Endometrium (tissue), 2 donors: Measurements from ENCODE around the gene SLC1A3.
A peak's percentile ranks its signal among the peaks of the same experiment; 100 is the strongest.
"Not testable (repeated sequence)": the region's sequence is repeated elsewhere in the genome, so short reads cannot be mapped to it uniquely, and the experiment has no call there.

Experiments used
- FAIRE-seq: peaks from 2 replicates; lab custom pipeline; 2012; peaks lifted over from hg19 to GRCh38; lab: Jason Lieb, UNC
- donor health status: control.
- donor health status: control.

Gene SLC1A3

GRCh38 chr5:36606428-36607113 lies at the start of gene SLC1A3:
Gene SLC1A3, plus strand, starts transcription at chr5:36606606. Its CDS starts 1,818 bp downstream, at chr5:36608424.
- FAIRE-seq: no peak

- no peak for FAIRE-seq
Observed at GRCh38 chr5:36558641-36559040, 47.8 kb upstream of the SLC1A3 start.

DNA sequence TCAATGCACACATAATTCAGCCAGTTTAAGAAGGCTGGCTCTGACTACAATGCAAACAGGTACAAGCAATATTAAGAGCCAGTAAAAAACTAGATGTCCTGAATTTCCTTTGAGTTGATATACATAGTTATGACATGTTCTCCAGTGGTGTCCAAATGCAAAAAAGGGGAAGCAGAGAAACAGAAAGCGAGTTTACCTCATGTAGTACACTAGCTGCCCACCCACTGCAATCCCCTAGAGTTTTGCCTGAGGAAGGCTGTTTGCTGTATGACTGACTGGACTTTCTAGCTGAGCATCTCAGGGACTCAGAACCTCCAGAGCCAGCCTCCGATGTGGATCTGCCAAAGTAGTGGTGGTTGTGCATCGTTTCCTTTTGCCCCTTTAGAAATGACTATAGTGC lies 44.8 kb upstream of the SLC1A3 start:
- FAIRE-seq: no peak

DNA sequence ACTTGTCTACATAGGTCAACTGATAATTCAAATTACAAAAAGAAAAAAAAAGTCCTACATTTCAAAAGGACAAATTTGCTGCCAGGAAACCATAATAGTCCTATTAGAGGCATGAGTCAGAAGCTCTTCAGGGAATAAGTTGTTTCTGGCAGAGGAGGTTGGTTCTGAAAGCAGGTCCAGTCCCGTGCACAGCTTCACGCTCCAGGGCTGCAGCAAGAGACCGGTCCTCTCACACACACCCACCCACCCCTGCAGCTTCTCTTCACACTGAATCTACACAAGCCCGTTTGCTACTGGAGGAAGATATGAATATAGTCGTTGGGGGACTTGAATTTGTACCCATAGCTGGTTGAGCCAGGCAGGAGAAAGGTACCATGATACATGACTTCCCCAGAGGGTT lies 36.9 kb upstream of the SLC1A3 start:
- no peak for FAIRE-seq

DNA sequence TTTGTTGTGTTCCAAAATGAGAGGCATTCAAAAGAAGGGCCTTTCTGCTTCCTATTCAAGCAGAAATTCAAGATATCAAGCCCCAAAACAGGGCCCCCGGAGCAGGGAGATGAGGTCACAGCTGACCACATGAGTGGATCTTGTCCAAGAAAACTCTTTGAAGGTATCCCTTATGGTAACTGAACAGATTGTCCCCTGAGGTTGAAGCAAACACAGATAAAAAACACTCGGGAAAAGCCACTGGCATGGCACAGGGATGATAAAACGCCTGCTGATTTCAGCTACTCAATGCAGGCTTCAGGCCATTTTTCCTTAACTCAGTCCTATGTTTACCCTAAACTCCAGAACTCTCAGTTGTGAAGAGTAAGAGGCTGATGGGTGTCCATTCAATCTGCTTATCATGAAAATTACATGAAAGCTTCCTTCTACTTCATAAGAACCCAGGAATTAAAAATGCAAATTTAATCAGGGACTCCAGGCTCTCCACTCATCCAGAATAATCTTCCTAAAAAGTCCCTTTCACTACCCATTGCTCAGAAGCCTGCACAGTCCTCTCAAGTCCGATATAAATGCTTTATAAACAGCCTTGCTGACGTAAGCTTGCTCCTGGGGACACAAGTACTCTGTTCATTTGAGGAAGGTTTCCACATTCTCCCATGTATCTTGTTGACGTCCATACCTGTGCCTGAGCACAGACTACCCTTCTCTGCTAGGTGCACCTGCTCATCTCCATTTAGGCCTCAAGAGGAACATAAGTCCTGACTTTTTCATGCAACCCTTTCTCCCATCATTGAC lies 35.9 kb upstream of the SLC1A3 start:
- no peak for FAIRE-seq

- FAIRE-seq: no peak
Observed at GRCh38 chr5:36571401-36572042, 34.9 kb upstream of the SLC1A3 start.

DNA sequence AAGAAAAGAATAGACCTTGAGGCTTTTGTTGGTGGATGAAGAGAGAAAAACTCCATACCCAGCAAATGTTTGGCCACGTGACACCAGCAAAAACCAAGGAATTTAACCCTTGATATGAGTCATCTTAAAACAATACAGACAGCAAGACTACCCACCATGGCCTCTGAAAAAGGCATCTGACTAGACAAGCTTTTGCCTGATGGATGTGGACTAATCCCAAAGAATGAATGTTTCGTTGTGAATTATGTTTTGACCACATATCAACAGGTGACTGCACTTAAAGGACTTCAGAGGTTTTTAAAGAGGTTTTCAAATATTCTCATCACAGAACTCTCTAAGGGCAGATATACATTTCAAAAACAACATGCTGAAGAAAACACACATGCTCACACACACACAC lies 33.0 kb upstream of the SLC1A3 start:
- FAIRE-seq: no peak

- FAIRE-seq: no peak
Observed at GRCh38 chr5:36575361-36575781, 31.0 kb upstream of the SLC1A3 start.

DNA sequence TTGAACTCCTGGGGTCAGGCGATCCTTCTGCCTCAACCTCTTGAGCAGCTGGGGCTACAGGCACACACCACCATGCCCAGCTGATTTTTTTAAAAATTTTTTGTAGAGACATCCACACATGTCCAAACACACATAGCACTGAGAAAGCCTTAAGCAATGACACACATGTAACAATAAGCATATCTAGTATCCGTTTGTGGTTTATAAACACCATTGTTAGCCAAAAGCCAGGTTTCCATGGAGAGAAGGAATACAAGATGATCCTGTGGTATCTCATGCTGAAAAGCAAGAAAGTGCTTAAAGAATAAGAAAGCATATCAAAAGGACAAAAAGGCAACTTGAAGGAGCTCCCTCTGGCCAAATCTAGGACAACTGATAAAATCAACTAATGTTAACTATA lies 29.7 kb upstream of the SLC1A3 start:
- no peak for FAIRE-seq

GRCh38 chr5:36579858-36580257 lies 26.5 kb upstream of the SLC1A3 start:
- FAIRE-seq: not testable (repeated sequence)

DNA sequence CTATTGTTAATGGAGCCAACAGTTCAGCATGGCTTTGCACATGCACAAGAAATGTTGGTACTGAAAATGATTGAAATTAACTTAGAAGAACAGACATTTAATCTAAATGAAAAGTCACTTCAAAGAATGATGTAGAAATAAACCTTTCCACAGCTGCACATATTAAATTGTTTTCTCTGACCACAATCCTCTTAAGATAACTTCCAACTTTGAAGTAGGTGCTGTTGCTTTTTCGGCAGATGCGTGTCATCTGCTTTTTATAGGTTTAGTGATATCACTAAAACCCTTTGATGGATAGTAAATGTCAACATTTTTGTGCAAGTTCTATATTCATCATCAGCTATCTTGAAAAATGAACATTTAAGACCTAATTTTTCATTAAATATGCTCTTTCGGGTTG lies 25.3 kb upstream of the SLC1A3 start:
- FAIRE-seq: no peak

- no peak for FAIRE-seq
Observed at GRCh38 chr5:36584009-36584875, 22.2 kb upstream of the SLC1A3 start.

- no peak for FAIRE-seq
Observed at GRCh38 chr5:36585701-36586100, 20.7 kb upstream of the SLC1A3 start.

DNA sequence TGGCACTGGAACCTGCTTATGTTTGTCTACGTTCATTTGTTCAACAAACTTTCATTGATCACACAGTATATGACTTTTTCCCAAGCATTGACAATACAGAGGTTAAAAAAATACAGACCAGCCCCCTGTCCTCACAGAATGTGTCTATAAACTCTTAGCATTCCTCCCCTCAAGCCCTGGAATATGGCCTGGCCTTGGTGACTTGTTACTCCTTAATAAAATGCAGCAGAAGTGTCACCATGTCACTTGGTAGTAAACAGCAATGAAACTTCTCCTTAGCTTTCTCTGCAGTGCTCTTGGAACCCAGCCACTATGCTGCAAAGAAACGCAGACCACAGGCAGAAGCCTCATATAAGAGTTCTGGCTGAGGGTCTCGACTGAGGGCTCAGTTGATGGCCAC lies 19.1 kb upstream of the SLC1A3 start:
- no peak for FAIRE-seq

DNA sequence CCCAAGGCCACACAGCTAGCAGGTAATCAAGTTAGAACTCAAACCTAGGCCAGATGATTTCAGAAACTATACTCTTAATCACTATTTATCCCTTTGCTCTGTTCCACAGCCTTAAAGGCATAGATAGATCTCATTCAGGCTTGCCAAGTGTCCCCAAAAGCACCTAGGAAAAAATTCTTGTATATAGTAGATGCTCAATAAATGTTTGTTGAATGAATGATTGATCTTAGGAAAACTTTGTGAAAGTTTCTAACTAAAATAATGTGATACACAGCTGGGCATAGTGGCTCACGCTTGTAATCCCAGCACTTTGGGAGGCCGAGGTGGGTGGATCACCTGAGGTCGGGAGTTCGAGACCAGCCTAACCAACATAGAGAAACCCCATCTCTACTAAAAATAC lies 16.7 kb upstream of the SLC1A3 start:
- FAIRE-seq: not testable (repeated sequence)

- peak; percentile 68 for FAIRE-seq
Observed at GRCh38 chr5:36590513-36591286, 15.7 kb upstream of the SLC1A3 start.

DNA sequence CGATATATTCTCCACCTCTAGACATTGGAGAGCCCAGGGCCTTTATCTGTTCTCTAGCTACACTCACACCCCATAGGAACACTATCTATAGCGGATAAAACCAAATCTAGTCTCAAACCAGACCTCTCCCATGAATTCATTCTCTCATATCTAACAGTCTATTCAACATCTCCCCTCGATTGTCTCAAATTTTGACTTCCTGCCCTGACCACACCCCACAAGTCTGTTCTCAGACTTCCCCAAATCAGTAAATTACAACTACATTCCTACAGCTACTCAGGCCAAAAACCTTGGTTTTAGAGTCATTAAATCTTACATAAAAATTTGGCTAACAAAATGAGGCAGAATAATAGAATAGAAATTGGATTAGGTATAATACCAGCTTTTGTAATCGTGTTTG lies 12.5 kb upstream of the SLC1A3 start:
- FAIRE-seq: no peak

DNA sequence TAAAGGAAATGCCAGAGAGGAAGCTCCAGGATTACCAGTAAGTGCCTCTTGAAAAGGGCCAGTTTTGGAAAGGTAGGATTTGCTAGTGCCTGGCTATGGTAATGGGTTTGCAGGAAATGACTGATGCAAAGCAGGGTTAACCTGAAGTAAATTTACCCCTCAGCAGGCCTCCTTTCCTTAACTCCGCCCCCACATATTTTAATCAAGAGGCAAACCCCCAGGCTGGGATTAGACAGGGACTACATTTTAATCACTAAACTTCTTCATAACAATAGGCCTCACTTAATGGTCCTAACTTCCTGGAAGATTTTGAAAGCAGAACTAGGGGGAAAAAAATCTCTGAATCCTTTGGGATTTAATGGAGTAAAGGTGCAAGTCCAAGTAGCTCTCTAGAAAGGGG lies 10.2 kb upstream of the SLC1A3 start:
- no peak for FAIRE-seq

- no peak for FAIRE-seq
Observed at GRCh38 chr5:36596756-36597155, 9.7 kb upstream of the SLC1A3 start.

GRCh38 chr5:36598045-36598444 lies 8.4 kb upstream of the SLC1A3 start:
- FAIRE-seq: peak; percentile 80

- FAIRE-seq: no peak
Observed at GRCh38 chr5:36599986-36600779, 6.2 kb upstream of the SLC1A3 start.
